Breast epithelium (tissue), 4 donors: Measurements from ENCODE around the gene OTUD5. TPM values are rescaled to one million over a fixed set of nuclear protein-coding genes. Genes with fewer than 3 reads are reported as not detected.

Source experiments
- DNase-seq, 2 donors: peaks; one replicate each; pipeline ENCODE4 v3.0.0-alpha.2; 2019; ENCODE audit warnings: low spot score in 2 of 2
- H3K27ac ChIP-seq, 2 donors: fragments of 200-600 bp; sonication (generic) in 1 of 2; one replicate each; pipeline ENCODE4 v1.5.1; 2016 to 2019; ENCODE audit warnings: mild to moderate bottlenecking in 1 of 2
- H3K27me3 ChIP-seq, 2 donors: fragments of 200-600 bp; sonication (generic) in 1 of 2; one replicate each; pipeline versions ENCODE4 v1.5.1 to v1.6.0; 2017 to 2019; ENCODE audit warnings: control low read depth in 1 of 2, mild to moderate bottlenecking in 1 of 2
- H3K36me3 ChIP-seq: fragments of 200-600 bp; one replicate; pipeline ENCODE4 v1.5.1; 2019
- H3K4me1 ChIP-seq, 2 donors: fragments of 200-600 bp; sonication (generic); one replicate each; pipeline ENCODE4 v1.5.1; 2016 to 2019; ENCODE audit warnings: control low read depth in 1 of 2
- H3K4me3 ChIP-seq, 3 donors: fragments of 200-600 bp; sonication (generic); 1 replicate in 2 of 3; 2 replicates in 1 of 3; pipeline ENCODE4 v1.5.1; 2016 to 2019; ENCODE audit warnings: mild to moderate bottlenecking in 3 of 3, moderate library complexity in 2 of 3
- H3K9me3 ChIP-seq, 2 donors: fragments of 200-600 bp; sonication (generic) in 1 of 2; one replicate each; pipeline ENCODE4 v1.5.1; 2016 to 2019; ENCODE audit warnings: control low read depth in 1 of 2
- POLR2A ChIP-seq: fragments of 450-650 bp; IDR thresholded peaks from one replicate; pipeline ENCODE4 v1.6.1; 2016; ENCODE audit warnings: antibody characterized with exemption, mild to moderate bottlenecking, moderate library complexity
- POLR2AphosphoS5 ChIP-seq, 3 donors: sonication (generic); formaldehyde crosslinking; IDR thresholded peaks; one replicate each; pipeline ENCODE4 v1.6.1; 2017; ENCODE audit warnings: antibody characterized with exemption in 3 of 3
- intact Hi-C: fragments of 100-400 bp; cut with DNase I; formaldehyde crosslinking; loops from one replicate; pipeline ENCODE4 v1.15.1; 2023; ENCODE audit warnings: low total_unique reads
- total RNA-seq, 3 donors: library from RNA; depleted of rRNA; stranded (reverse); fragments of >200 nt; gene quantifications; one replicate each; pipeline ENCODE4 v1.1.0, GENCODE V29; 2016
- TF ChIP-seq, protein P1 (sequence below), 3 donors: fragments of 450-650 bp; IDR thresholded peaks; one replicate each; pipeline ENCODE4 v1.5.1; 2016 to 2017; ENCODE audit warnings: antibody characterized with exemption in 3 of 3, mild to moderate bottlenecking in 3 of 3, moderate library complexity in 3 of 3

Gene OTUD5
- total RNA-seq, 3 donors from 2014 or later: 35.8 to 37.9 (median 36.1) TPM

DNA sequence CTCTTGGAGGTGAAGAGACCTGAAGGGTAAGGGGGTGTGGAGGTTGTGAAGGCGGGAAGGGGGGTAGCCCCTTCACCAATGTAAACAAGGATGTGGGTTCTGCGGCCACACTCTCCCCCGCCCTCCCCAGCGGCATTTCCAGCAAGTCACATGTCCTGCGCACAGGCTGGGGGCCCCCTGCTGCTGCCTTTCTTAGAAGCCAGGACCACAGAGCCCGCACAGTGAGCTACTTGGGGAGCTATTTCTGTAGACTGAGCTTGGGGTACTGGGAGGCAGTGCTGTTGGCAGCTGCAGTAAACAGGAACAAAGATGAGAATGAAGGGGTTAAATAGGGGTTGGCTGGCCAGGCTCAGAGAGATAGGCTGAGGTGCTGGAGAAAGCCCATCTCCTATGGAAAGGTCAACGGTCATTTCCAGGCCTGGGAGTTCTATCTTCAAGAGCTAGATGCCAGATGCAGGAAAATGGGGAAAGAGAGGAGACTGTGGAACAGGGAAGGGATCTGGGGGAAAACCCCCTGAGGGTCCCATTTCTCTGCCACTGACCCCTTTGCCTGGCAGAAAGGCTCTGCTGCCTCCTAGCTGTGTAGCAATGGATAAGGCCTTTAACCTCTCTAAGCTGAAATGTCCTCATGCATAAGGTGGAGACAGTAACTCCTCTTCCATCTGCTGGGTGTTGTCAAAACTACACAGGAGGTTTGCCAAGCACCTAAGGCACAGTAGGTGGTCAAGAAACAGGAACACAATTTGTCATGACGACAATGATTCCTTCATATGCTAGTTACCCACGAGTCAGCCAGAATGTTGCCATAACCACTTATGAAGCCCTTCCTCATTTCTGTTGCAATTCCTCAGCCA is 20.1 kb downstream of the OTUD5 start:
- intact Hi-C loops: no loop called here
- H3K4me3 ChIP-seq: peak overlapping the region in 1 of 3 donors; percentile 15
- H3K27ac ChIP-seq: peak overlapping the region; percentile 19 to 72
- TF ChIP-seq POLR2A (no peak), POLR2AphosphoS5 (IDR thresholded peaks at IDR 0.05) (peak in 1 of 3 donors; percentile 42)
- TF ChIP-seq, protein P1, sequence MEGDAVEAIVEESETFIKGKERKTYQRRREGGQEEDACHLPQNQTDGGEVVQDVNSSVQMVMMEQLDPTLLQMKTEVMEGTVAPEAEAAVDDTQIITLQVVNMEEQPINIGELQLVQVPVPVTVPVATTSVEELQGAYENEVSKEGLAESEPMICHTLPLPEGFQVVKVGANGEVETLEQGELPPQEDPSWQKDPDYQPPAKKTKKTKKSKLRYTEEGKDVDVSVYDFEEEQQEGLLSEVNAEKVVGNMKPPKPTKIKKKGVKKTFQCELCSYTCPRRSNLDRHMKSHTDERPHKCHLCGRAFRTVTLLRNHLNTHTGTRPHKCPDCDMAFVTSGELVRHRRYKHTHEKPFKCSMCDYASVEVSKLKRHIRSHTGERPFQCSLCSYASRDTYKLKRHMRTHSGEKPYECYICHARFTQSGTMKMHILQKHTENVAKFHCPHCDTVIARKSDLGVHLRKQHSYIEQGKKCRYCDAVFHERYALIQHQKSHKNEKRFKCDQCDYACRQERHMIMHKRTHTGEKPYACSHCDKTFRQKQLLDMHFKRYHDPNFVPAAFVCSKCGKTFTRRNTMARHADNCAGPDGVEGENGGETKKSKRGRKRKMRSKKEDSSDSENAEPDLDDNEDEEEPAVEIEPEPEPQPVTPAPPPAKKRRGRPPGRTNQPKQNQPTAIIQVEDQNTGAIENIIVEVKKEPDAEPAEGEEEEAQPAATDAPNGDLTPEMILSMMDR (IDR thresholded peaks at IDR 0.05): no peak
- H3K9me3 ChIP-seq: no peaks in the 10 kb centered on the region
- peak in 1 of 2 donors; percentile 51 for DNase-seq
- peaks cover 0 to 49% of the 10 kb centered on the region in 2 donors for H3K27me3 ChIP-seq
- no peaks in the 10 kb centered on the region for H3K36me3 ChIP-seq
- H3K4me1 ChIP-seq: no peaks in the 10 kb centered on the region

DNA sequence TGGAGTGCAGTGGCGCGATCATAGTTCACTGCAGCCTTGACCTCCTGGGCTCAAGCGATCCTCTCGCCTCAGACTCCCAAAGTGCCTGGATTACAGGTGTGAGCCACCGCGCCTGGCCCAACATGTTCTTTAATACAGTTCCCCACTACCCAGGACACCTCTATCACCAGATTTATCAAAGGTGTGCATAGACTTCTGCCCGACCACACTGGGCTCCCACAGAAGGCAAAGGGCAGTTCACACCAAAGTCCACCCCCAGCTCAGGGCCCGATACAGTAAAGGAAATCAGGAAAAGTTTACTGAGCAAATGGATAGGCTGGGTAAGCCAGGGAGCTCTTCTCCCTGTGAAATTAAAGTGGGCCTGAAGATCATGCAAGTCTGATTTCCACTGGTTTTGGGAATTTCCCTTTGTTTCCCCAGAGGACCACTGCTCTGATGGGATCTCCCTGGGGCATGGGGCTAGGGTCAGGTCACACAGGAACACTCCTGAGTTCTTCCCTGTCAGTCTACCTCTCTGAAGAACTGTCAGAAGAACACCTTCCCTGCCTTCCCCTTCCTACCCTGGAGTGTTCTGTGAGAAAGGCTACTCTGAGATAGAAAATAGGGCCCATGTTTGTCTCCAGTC is 20.9 kb downstream of the OTUD5 start:
- Histone ChIP-seq H3K4me1 (no peaks in the 10 kb centered on the region), H3K27me3 (peaks cover 0 to 49% of the 10 kb centered on the region in 2 donors), H3K27ac (peak overlapping the region; percentile 19 to 72), H3K36me3 (no peaks in the 10 kb centered on the region), H3K9me3 (no peaks in the 10 kb centered on the region), H3K4me3 (no peak overlapping the region)
- TF ChIP-seq, protein P1 (IDR thresholded peaks at IDR 0.05): no peak
- TF ChIP-seq POLR2AphosphoS5 (IDR thresholded peaks at IDR 0.05) (no peak), POLR2A (no peak)
- intact Hi-C loops: no loop called here
- no peak for DNase-seq

DNA sequence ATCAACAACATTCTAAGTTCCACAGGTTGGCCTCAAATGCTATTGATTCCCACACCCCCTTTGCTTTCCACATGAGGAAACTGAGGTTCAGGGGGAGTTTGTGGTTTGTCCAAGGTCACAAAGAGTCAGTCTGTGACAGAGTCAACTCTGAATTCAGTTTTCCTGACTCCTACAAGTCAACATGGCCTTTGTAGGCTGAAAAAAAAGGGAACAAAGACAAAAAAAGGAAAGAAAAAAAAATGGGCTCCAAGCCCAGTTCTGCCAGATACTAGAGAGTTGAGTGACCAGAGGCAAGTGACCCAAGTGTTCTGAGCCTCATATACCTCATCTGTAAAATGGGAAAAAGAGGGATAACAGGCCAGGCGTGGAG is 22.1 kb downstream of the OTUD5 start:
- Histone ChIP-seq H3K9me3 (no peaks in the 10 kb centered on the region), H3K27ac (no peak overlapping the region), H3K4me1 (no peaks in the 10 kb centered on the region), H3K4me3 (no peak overlapping the region), H3K27me3 (peaks cover 0 to 41% of the 10 kb centered on the region in 2 donors), H3K36me3 (no peaks in the 10 kb centered on the region)
- intact Hi-C loops: no loop called here
- no peak for TF ChIP-seq POLR2A
- no peak for TF ChIP-seq POLR2AphosphoS5 (IDR thresholded peaks at IDR 0.05)
- TF ChIP-seq, protein P1 (IDR thresholded peaks at IDR 0.05): no peak
- DNase-seq: no peak

DNA sequence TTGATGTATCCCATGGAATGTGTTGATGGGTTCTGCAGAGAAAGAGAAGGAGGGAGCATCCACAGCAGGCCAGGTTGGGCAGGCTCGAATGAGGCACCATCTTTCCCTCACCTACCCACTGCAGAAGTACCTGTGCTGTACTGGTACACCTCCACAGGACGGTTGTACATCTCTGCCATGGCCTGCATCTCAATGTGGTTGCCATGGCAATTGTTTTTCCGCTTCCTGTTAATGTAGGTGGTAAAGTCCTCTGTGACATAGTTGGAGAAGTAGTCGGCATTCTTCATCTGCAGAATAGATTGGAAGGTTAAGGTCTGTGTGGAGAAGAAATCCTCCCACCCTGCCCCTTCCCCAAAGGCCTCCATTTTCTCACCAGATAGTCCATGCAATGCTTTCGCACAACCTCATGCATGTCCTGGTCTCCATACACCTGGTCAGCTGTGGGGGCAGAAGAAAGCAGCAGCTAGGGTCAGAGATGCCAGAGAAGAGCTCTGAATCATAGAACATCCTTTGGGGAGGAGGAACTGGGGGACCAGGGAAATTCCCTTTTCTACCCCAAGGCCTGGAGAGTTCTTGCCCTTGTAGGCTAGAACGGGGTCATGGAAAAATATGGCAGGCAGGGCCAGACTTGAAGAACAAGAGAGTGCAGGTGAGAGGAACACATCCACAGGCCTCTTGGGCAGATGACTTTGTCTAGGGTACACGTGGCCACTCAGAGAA is 22.7 kb downstream of the OTUD5 start:
- intact Hi-C loops: no loop called here
- no peaks in the 10 kb centered on the region for H3K4me1 ChIP-seq
- TF ChIP-seq POLR2AphosphoS5 (IDR thresholded peaks at IDR 0.05): no peak
- no peak for TF ChIP-seq POLR2A
- TF ChIP-seq, protein P1 (IDR thresholded peaks at IDR 0.05): no peak
- H3K4me3 ChIP-seq: no peak overlapping the region
- no peak for DNase-seq
- no peaks in the 10 kb centered on the region for H3K9me3 ChIP-seq
- peaks cover 0 to 37% of the 10 kb centered on the region in 2 donors for H3K27me3 ChIP-seq
- no peak overlapping the region for H3K27ac ChIP-seq
- H3K36me3 ChIP-seq: no peaks in the 10 kb centered on the region
